ENCODE data around the gene EFCAB11. TPM values are rescaled to one million over a fixed set of nuclear protein-coding genes. Genes with fewer than 3 reads are reported as not detected.

EFCAB11 gene
- total and polyA plus RNA-seq, 2 of the 8 experiments (the other 6 are each of a cell fraction or from before 2014, with no cell fraction given): 6.8 to 12.8 TPM

- H3K79me1 ChIP-seq (ENCODE audit: low read depth, low read length): no peaks in the 10 kb centered on the region
- TF ChIP-seq YY1 (IDR thresholded peaks at IDR 0.05; ENCODE audit: low read depth, low read length) (no peak), CBX8 (IDR thresholded peaks at IDR 0.05; ENCODE audit: borderline replicate concordance, low read depth, low read length) (no peak), ZNF274 (IDR thresholded peaks at IDR 0.05; ENCODE audit: borderline replicate concordance, extremely low read depth, low read length) (no peak), MAX (IDR thresholded peaks at IDR 0.05) (no peak), BACH1 (IDR thresholded peaks at IDR 0.05; ENCODE audit: low read length) (no peak), ATF3 (IDR thresholded peaks at IDR 0.05; ENCODE audit: insufficient read depth, low read depth, low read length) (no peak), RBBP5 (IDR thresholded peaks at IDR 0.05; ENCODE audit: borderline replicate concordance, low read depth, low read length) (no peak), SP1 (IDR thresholded peaks at IDR 0.05; ENCODE audit: low read depth, low read length) (no peak), CTCF (IDR thresholded peaks at IDR 0.05; ENCODE audit: control extremely low read depth in 1 of 3, insufficient read depth in 1 of 3, low read depth in 1 of 3, low read length in 3 of 3) (no peak)
- no peak overlapping the region for H2BK5ac ChIP-seq (ENCODE audit: low read depth, low read length)
- no peak overlapping the region for H3K18ac ChIP-seq (ENCODE audit: extremely low read depth, low read length)
- no peak overlapping the region for H2AFZ ChIP-seq (ENCODE audit: low read length)
- no peak overlapping the region for H3K14ac ChIP-seq (ENCODE audit: insufficient read length)
- H3K79me2 ChIP-seq (ENCODE audit: control insufficient read depth in 1 of 2, insufficient read depth in 2 of 2, low read length in 2 of 2): no peaks in the 10 kb centered on the region
- no peak overlapping the region for H2AK5ac ChIP-seq (ENCODE audit: low read depth, low read length)
- H2BK120ac ChIP-seq (replicated peaks; ENCODE audit: low read depth, low read length): no peak overlapping the region
- no peaks in the 10 kb centered on the region; a peak in 1 of 7 replicates for H3K27me3 ChIP-seq (replicated peaks in 1 of 4; ENCODE audit: control insufficient read depth in 3 of 4, extremely low read depth in 1 of 4, insufficient read depth in 3 of 4, low read length in 3 of 4)
- no peak overlapping the region for H4K8ac ChIP-seq (ENCODE audit: extremely low read depth, insufficient read depth, low read length)
- H3K4me2 ChIP-seq (ENCODE audit: insufficient read depth in 1 of 2, low read depth in 2 of 2, low read length in 2 of 2): no peak overlapping the region
- H3K4me1 ChIP-seq (replicated peaks in 1 of 4; ENCODE audit: control insufficient read depth in 3 of 4, insufficient read depth in 4 of 4, low read length in 3 of 4): no peaks in the 10 kb centered on the region
- H2BK12ac ChIP-seq (ENCODE audit: low read depth, low read length): no peak overlapping the region
- no peak overlapping the region for H2BK15ac ChIP-seq (ENCODE audit: low read length)
- FAIRE-seq (no peak), DNase-seq (ENCODE audit: low read depth in 1 of 2, low spot score in 2 of 2) (no peak)
- H3K9ac ChIP-seq (replicated peaks in 1 of 4; ENCODE audit: extremely low read depth in 1 of 4, low read depth in 3 of 4, low read length in 3 of 4): no peak overlapping the region
- no peaks in the 10 kb centered on the region for H3K36me3 ChIP-seq (ENCODE audit: control insufficient read depth in 2 of 4, insufficient read depth in 4 of 4, low read length in 3 of 4)
- no peaks in the 10 kb centered on the region for H4K20me1 ChIP-seq (replicated peaks in 1 of 2; ENCODE audit: control insufficient read depth in 1 of 2, insufficient read depth in 2 of 2, low read length in 2 of 2)
- no peak overlapping the region for H3K27ac ChIP-seq (ENCODE audit: low read depth, low read length)
- H3K9me3 ChIP-seq (ENCODE audit: insufficient read depth in 2 of 2, low read depth in 1 of 2, low read length in 1 of 2): peaks cover 0 to 7% of the 10 kb centered on the region in 2 experiments; a peak in 2 of 4 replicates
- WGBS, 2 experiments (ENCODE audit: extremely low coverage in 1 of 2, insufficient coverage in 1 of 2, insufficient read length in 1 of 2, insufficient replicate concordance in 2 of 2, low coverage in 1 of 2, low lambda C conversion rate in 2 of 2, missing lambda C conversion rate in 1 of 2): 78% methylated on average over 5 of the region's 5 CpGs; no CpG with 5 or more reads in 1 of the 2 experiments
- H3K4ac ChIP-seq (replicated peaks; ENCODE audit: insufficient read length, low read depth, low read length): no peak overlapping the region
- H3K23me2 ChIP-seq (ENCODE audit: low read depth, low read length): no peaks in the 10 kb centered on the region
- POLR2A ChIA-PET (ENCODE audit: partially characterized antibody): no interaction called here
- H4K5ac ChIP-seq (ENCODE audit: insufficient read length, low read depth, low read length): no peak overlapping the region
- no peak overlapping the region for H4K91ac ChIP-seq (replicated peaks; ENCODE audit: insufficient read length, low read length)
- no peak overlapping the region for H3K56ac ChIP-seq (replicated peaks; ENCODE audit: insufficient read length, low read depth, low read length)
- CTCF ChIA-PET (ENCODE audit: partially characterized antibody): interaction anchor here (0.6 kb wide), 1 partner anchor 48 kb away, joined by 3 read pairs; no protein-coding TSS in a partner anchor
- no peak overlapping the region for H2BK20ac ChIP-seq (ENCODE audit: low read length)
- no peak overlapping the region for H3K4me3 ChIP-seq (ENCODE audit: extremely low read depth in 1 of 4, insufficient read depth in 2 of 4, low read depth in 3 of 4, low read length in 4 of 4)
- no peak overlapping the region for H3K23ac ChIP-seq (ENCODE audit: insufficient read length)
Measured at GRCh38 chr14:89748004-89748403, 206.5 kb downstream of the EFCAB11 start.
